Parathyroid adenoma (tissue), 2 donors: ENCODE results near the gene HTR3B.
"Not testable (repeated sequence)": the region's sequence is repeated elsewhere in the genome, so short reads cannot be mapped to it uniquely, and the experiment has no call there.

ENCODE experiments used
- H2AFZ ChIP-seq: fragments of 300-600 bp; sonication (generic); one replicate; pipeline ENCODE4 v1.7.0; 2017; ENCODE audit warnings: antibody characterized with exemption, mild to moderate bottlenecking
- H3K27ac ChIP-seq: fragments of 300-600 bp; sonication (generic); one replicate; pipeline ENCODE4 v1.7.0; 2017
- H3K27me3 ChIP-seq: fragments of 300-600 bp; sonication (generic); one replicate; pipeline ENCODE4 v1.7.0; 2017; ENCODE audit warnings: low read length; ENCODE audit not compliant: control insufficient read depth, insufficient read depth
- H3K36me3 ChIP-seq: fragments of 300-600 bp; sonication (generic); one replicate; pipeline ENCODE4 v1.7.0; 2017; ENCODE audit warnings: low read length; ENCODE audit not compliant: control insufficient read depth, insufficient read depth
- H3K4me1 ChIP-seq: fragments of 300-600 bp; sonication (generic); one replicate; pipeline ENCODE4 v1.7.0; 2017; ENCODE audit warnings: control low read depth
- H3K4me2 ChIP-seq: fragments of 300-600 bp; sonication (generic); one replicate; pipeline ENCODE4 v1.7.0; 2017; ENCODE audit warnings: low read length
- H3K4me3 ChIP-seq: fragments of 300-600 bp; sonication (generic); one replicate; pipeline ENCODE4 v1.7.0; 2017; ENCODE audit warnings: low read depth, low read length
- H3K79me2 ChIP-seq: fragments of 300-600 bp; sonication (generic); one replicate; pipeline ENCODE4 v1.7.0; 2017; ENCODE audit warnings: control low read depth
- H3K9ac ChIP-seq: fragments of 300-600 bp; sonication (generic); one replicate; pipeline ENCODE4 v1.7.0; 2017; ENCODE audit warnings: mild to moderate bottlenecking
- H3K9me3 ChIP-seq: fragments of 300-600 bp; sonication (generic); one replicate; pipeline ENCODE4 v1.7.0; 2017; ENCODE audit warnings: low read length; ENCODE audit not compliant: control insufficient read depth
- CTCF ChIP-seq: fragments of 300-600 bp; sonication (generic); IDR thresholded peaks from one replicate; pipeline ENCODE4 v1.7.0; 2017; ENCODE audit warnings: antibody characterized with exemption, mild to moderate bottlenecking
- donor health status: primary hyperparathyroidism.

Gene HTR3B

GRCh38 chr11:113934761-113935160, 30.2 kb downstream of the HTR3B start:
- H2AFZ ChIP-seq = no peak overlapping the region
- H3K79me2 ChIP-seq = no peaks in the 10 kb centered on the region
- no peak overlapping the region for H3K4me2 ChIP-seq
- H3K27ac ChIP-seq = no peak overlapping the region
- no peaks in the 10 kb centered on the region for H3K36me3 ChIP-seq
- H3K9me3 ChIP-seq = no peaks in the 10 kb centered on the region
- H3K4me1 ChIP-seq = no peaks in the 10 kb centered on the region
- H3K9ac ChIP-seq = no peak overlapping the region
- no peak for TF ChIP-seq CTCF
- H3K27me3 ChIP-seq = no peaks in the 10 kb centered on the region
- no peak overlapping the region for H3K4me3 ChIP-seq

GRCh38 chr11:113935858-113936257, 31.3 kb downstream of the HTR3B start:
- Histone ChIP-seq H3K4me2 (no peak overlapping the region), H3K79me2 (no peaks in the 10 kb centered on the region), H3K4me3 (no peak overlapping the region), H3K27ac (no peak overlapping the region), H3K27me3 (no peaks in the 10 kb centered on the region), H2AFZ (no peak overlapping the region), H3K4me1 (no peaks in the 10 kb centered on the region), H3K9ac (no peak overlapping the region), H3K9me3 (no peaks in the 10 kb centered on the region), H3K36me3 (no peaks in the 10 kb centered on the region)
- TF ChIP-seq CTCF = no peak

GRCh38 chr11:113937918-113938317, 33.3 kb downstream of the HTR3B start:
- H3K4me2 ChIP-seq = no peak overlapping the region
- no peaks in the 10 kb centered on the region for H3K4me1 ChIP-seq
- no peak overlapping the region for H3K27ac ChIP-seq
- H3K9me3 ChIP-seq = no peaks in the 10 kb centered on the region
- no peaks in the 10 kb centered on the region for H3K36me3 ChIP-seq
- no peak overlapping the region for H3K4me3 ChIP-seq
- H3K27me3 ChIP-seq = no peaks in the 10 kb centered on the region
- no peak overlapping the region for H3K9ac ChIP-seq
- no peak overlapping the region for H2AFZ ChIP-seq
- H3K79me2 ChIP-seq = no peaks in the 10 kb centered on the region
- no peak for TF ChIP-seq CTCF

GRCh38 chr11:113942256-113942655, 37.7 kb downstream of the HTR3B start:
- Histone ChIP-seq H3K9ac (no peak overlapping the region), H3K4me1 (no peaks in the 10 kb centered on the region), H3K27ac (no peak overlapping the region), H3K4me2 (no peak overlapping the region), H2AFZ (no peak overlapping the region), H3K27me3 (no peaks in the 10 kb centered on the region), H3K79me2 (no peaks in the 10 kb centered on the region), H3K36me3 (no peaks in the 10 kb centered on the region), H3K4me3 (no peak overlapping the region), H3K9me3 (no peaks in the 10 kb centered on the region)
- TF ChIP-seq CTCF = no peak

GRCh38 chr11:113946162-113946561, 41.6 kb downstream of the HTR3B start:
- not testable (repeated sequence) for H3K27ac ChIP-seq, H3K9ac ChIP-seq, H3K4me1 ChIP-seq, H3K79me2 ChIP-seq, H3K36me3 ChIP-seq, H3K27me3 ChIP-seq, H3K4me2 ChIP-seq, H3K4me3 ChIP-seq, H2AFZ ChIP-seq, H3K9me3 ChIP-seq
